Neural cell (in vitro differentiated cells): ENCODE results near the gene RAB9A.

ENCODE experiments used
- EP300 ChIP-seq: fragments of 450-650 bp; conservative IDR thresholded peaks from 2 replicates; pipeline ENCODE4 v1.6.1; 2014; ENCODE audit warnings: antibody characterized with exemption, mild to moderate bottlenecking, moderate library complexity; ENCODE audit not compliant: poor library complexity, severe bottlenecking
- EZH2 ChIP-seq: fragments of 200-600, 300-800 bp; shearing (Covaris generic), sonication (generic); IDR thresholded peaks from 2 replicates; pipeline ENCODE4 v1.6.1; 2014; ENCODE audit warnings: antibody characterized with exemption, low read length, borderline replicate concordance, mild to moderate bottlenecking; ENCODE audit not compliant: insufficient read depth, poor library complexity, severe bottlenecking
- MXI1 ChIP-seq: fragments of 450-650 bp; conservative IDR thresholded peaks from 2 replicates; pipeline ENCODE4 v1.6.1; 2014; ENCODE audit warnings: antibody characterized with exemption, mild to moderate bottlenecking; ENCODE audit not compliant: poor library complexity, severe bottlenecking
- POLR2AphosphoS5 ChIP-seq: IDR thresholded peaks from 2 replicates; pipeline ENCODE4 v1.6.1; 2012
- SMC3 ChIP-seq: fragments of 450-650 bp; conservative IDR thresholded peaks from 2 replicates; pipeline ENCODE4 v1.6.1; 2014; ENCODE audit warnings: antibody characterized with exemption, mild to moderate bottlenecking, moderate library complexity; ENCODE audit not compliant: poor library complexity
- TAF1 ChIP-seq: IDR thresholded peaks from 2 replicates; pipeline ENCODE4 v1.6.1; 2012; ENCODE audit warnings: low read depth
- TF ChIP-seq, protein P1 (sequence below): IDR thresholded peaks from 2 replicates; pipeline ENCODE4 v1.6.1; 2012; ENCODE audit warnings: borderline replicate concordance
- TF ChIP-seq, protein P2 (sequence below): fragments of 450-650 bp; IDR thresholded peaks from 2 replicates; pipeline ENCODE4 v1.5.1; 2014; ENCODE audit warnings: antibody characterized with exemption, mild to moderate bottlenecking, moderate library complexity; ENCODE audit not compliant: poor library complexity, severe bottlenecking

DNA sequence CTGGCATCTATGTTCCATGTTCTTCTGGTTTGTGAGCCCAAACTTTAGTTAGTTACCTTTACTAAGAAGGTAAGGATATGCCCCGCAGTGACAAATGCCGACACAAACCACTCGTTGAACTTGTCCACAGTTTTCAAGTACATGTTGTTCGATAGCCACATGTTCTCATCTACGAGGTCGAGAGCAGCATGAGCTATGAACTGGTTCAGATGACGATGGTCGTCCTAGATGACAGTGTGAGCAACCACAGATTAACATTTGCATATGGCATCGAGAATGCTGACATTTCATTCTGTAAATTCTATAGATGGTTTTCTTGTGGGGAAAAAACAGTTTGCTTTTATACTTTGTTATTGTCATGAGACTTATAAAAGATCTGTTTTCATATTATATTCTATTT is 27.5 kb downstream of the RAB9A start:
- TF ChIP-seq POLR2AphosphoS5 (no peak), EZH2 (no peak), TAF1 (no peak), SMC3 (no peak), EP300 (no peak), MXI1 (no peak)
- TF ChIP-seq, protein P1, sequence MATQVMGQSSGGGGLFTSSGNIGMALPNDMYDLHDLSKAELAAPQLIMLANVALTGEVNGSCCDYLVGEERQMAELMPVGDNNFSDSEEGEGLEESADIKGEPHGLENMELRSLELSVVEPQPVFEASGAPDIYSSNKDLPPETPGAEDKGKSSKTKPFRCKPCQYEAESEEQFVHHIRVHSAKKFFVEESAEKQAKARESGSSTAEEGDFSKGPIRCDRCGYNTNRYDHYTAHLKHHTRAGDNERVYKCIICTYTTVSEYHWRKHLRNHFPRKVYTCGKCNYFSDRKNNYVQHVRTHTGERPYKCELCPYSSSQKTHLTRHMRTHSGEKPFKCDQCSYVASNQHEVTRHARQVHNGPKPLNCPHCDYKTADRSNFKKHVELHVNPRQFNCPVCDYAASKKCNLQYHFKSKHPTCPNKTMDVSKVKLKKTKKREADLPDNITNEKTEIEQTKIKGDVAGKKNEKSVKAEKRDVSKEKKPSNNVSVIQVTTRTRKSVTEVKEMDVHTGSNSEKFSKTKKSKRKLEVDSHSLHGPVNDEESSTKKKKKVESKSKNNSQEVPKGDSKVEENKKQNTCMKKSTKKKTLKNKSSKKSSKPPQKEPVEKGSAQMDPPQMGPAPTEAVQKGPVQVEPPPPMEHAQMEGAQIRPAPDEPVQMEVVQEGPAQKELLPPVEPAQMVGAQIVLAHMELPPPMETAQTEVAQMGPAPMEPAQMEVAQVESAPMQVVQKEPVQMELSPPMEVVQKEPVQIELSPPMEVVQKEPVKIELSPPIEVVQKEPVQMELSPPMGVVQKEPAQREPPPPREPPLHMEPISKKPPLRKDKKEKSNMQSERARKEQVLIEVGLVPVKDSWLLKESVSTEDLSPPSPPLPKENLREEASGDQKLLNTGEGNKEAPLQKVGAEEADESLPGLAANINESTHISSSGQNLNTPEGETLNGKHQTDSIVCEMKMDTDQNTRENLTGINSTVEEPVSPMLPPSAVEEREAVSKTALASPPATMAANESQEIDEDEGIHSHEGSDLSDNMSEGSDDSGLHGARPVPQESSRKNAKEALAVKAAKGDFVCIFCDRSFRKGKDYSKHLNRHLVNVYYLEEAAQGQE = no peak
- TF ChIP-seq, protein P2, sequence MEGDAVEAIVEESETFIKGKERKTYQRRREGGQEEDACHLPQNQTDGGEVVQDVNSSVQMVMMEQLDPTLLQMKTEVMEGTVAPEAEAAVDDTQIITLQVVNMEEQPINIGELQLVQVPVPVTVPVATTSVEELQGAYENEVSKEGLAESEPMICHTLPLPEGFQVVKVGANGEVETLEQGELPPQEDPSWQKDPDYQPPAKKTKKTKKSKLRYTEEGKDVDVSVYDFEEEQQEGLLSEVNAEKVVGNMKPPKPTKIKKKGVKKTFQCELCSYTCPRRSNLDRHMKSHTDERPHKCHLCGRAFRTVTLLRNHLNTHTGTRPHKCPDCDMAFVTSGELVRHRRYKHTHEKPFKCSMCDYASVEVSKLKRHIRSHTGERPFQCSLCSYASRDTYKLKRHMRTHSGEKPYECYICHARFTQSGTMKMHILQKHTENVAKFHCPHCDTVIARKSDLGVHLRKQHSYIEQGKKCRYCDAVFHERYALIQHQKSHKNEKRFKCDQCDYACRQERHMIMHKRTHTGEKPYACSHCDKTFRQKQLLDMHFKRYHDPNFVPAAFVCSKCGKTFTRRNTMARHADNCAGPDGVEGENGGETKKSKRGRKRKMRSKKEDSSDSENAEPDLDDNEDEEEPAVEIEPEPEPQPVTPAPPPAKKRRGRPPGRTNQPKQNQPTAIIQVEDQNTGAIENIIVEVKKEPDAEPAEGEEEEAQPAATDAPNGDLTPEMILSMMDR = no peak
